Ovary (tissue), 9 donors: ENCODE data around the gene MRPL39. TPM values are rescaled to one million over a fixed set of nuclear protein-coding genes. Genes with fewer than 3 reads are reported as not detected.

Source experiments
- DNase-seq, 5 donors: peaks; one replicate each; pipeline ENCODE4 v3.0.0-alpha.2; 2019 to 2020
- H3K27ac ChIP-seq, 2 donors: fragments of 200-600 bp; one replicate each; pipeline versions ENCODE4 v1.5.1 to v1.8.0; 2019 to 2022
- H3K27me3 ChIP-seq: fragments of 200-600 bp; one replicate; pipeline ENCODE4 v1.8.0; 2022
- H3K36me3 ChIP-seq: fragments of 200-600 bp; sonication (generic); one replicate; pipeline ENCODE4 v1.5.1; 2019
- H3K4me1 ChIP-seq: one replicate; pipeline ENCODE4 v1.8.1; 2013; ENCODE audit warnings: mild to moderate bottlenecking, moderate library complexity; ENCODE audit not compliant: insufficient read depth
- H3K4me3 ChIP-seq: fragments of 200-600 bp; sonication (generic); one replicate; pipeline ENCODE4 v1.5.1; 2017
- H3K9me3 ChIP-seq, 2 donors: fragments of 200-600 bp in 1 of 2; sonication (generic) in 1 of 2; one replicate each; pipeline versions ENCODE4 v1.5.1 to v1.8.1; 2013 to 2019; ENCODE audit warnings: mild to moderate bottlenecking in 1 of 2, moderate library complexity in 1 of 2
- EP300 ChIP-seq: sonication (generic); formaldehyde crosslinking; IDR thresholded peaks from one replicate; pipeline ENCODE4 v1.6.1; 2017; ENCODE audit warnings: antibody characterized with exemption
- POLR2A ChIP-seq: fragments of 450-650 bp; IDR thresholded peaks from one replicate; pipeline ENCODE4 v1.6.1; 2017; ENCODE audit warnings: antibody characterized with exemption, mild to moderate bottlenecking, moderate library complexity
- WGBS, 3 donors: extraction: QIAGEN DNeasy Blood & Tissue Kit in 1 of 3; methylation state at CpG; one replicate each; pipeline versions ENCODE4 v1.1.5 to v1.1.7; 2013 to 2017; 5-methylcytosine and 5-hydroxymethylcytosine counted together
- intact Hi-C, 4 donors: fragments of 100-400 bp; cut with DNase I; formaldehyde crosslinking; loops; one replicate each; pipeline versions ENCODE4 v1.11.0 to v1.15.1; 2022 to 2023
- polyA plus RNA-seq, 2 donors: library from polyadenylated mRNA; stranded (reverse); fragments of 200-250 nt in 1 of 2; fragments of 350-450 nt in 1 of 2; fragmentation: Illumina TruSeq in 1 of 2; extraction: RNeasy Lipid Tissue Mini Kit (QIAGEN cat#74804) in 1 of 2; gene quantifications; one replicate each; pipeline ENCODE4 v1.2.3, GENCODE V29; 2013 to 2014
- total RNA-seq, 7 donors: library from RNA; depleted of rRNA in 2 of 7; stranded (reverse); fragments of >200 nt in 2 of 7; fragmentation: NEBNext Ultra II Directional in 3 of 7; extraction: Animal tissue kit (Norgen Biotek cat#: 25700) in 3 of 7; gene quantifications; one replicate each; pipeline versions ENCODE4 v1.1.0 to v1.2.4, GENCODE V29; 2016 to 2023
- TF ChIP-seq, protein P1 (sequence below), 3 donors: fragments of 450-650 bp in 2 of 3; fragments of 200-600 bp in 1 of 3; IDR thresholded peaks; one replicate each; pipeline versions ENCODE4 v1.5.1 to v1.8.0; 2016 to 2022; ENCODE audit warnings: antibody characterized with exemption in 3 of 3, mild to moderate bottlenecking in 1 of 3
- donor health status: DM: no; HTN: no; CAD: no; lungs with moderate emphysema.
- donor health status: DM: no; HTN: no; CAD: no.
- donor health status: Bipolar disorder and iron deficiency.
- donor health status: DM: yes; HTN: yes; CAD: no.
- donor health status: DM: no; HTN: no; CAD: no.
- donor health status: DM: yes; HTN: yes; CAD: no.

The MRPL39 gene
- total and polyA plus RNA-seq, 9 donors, result 15.3 to 26.3 (median 19.0) TPM

GRCh38 chr21:25584833-25585676 is 22.2 kb downstream of the MRPL39 start:
- no peaks in the 10 kb centered on the region for H3K4me1 ChIP-seq
- no peaks in the 10 kb centered on the region for H3K27me3 ChIP-seq
- no peak overlapping the region for H3K27ac ChIP-seq
- no peak overlapping the region for H3K4me3 ChIP-seq
- no peak for TF ChIP-seq POLR2A
- TF ChIP-seq, protein P1, sequence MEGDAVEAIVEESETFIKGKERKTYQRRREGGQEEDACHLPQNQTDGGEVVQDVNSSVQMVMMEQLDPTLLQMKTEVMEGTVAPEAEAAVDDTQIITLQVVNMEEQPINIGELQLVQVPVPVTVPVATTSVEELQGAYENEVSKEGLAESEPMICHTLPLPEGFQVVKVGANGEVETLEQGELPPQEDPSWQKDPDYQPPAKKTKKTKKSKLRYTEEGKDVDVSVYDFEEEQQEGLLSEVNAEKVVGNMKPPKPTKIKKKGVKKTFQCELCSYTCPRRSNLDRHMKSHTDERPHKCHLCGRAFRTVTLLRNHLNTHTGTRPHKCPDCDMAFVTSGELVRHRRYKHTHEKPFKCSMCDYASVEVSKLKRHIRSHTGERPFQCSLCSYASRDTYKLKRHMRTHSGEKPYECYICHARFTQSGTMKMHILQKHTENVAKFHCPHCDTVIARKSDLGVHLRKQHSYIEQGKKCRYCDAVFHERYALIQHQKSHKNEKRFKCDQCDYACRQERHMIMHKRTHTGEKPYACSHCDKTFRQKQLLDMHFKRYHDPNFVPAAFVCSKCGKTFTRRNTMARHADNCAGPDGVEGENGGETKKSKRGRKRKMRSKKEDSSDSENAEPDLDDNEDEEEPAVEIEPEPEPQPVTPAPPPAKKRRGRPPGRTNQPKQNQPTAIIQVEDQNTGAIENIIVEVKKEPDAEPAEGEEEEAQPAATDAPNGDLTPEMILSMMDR (IDR thresholded peaks at IDR 0.05), result no peak
- 75 to 84% (median 77%) methylated on average over 7 of the region's 7 CpGs for WGBS, 3 donors
- intact Hi-C loops, result no loop called here
- DNase-seq, result no peak
- H3K9me3 ChIP-seq, result no peaks in the 10 kb centered on the region
- no peaks in the 10 kb centered on the region for H3K36me3 ChIP-seq

DNA sequence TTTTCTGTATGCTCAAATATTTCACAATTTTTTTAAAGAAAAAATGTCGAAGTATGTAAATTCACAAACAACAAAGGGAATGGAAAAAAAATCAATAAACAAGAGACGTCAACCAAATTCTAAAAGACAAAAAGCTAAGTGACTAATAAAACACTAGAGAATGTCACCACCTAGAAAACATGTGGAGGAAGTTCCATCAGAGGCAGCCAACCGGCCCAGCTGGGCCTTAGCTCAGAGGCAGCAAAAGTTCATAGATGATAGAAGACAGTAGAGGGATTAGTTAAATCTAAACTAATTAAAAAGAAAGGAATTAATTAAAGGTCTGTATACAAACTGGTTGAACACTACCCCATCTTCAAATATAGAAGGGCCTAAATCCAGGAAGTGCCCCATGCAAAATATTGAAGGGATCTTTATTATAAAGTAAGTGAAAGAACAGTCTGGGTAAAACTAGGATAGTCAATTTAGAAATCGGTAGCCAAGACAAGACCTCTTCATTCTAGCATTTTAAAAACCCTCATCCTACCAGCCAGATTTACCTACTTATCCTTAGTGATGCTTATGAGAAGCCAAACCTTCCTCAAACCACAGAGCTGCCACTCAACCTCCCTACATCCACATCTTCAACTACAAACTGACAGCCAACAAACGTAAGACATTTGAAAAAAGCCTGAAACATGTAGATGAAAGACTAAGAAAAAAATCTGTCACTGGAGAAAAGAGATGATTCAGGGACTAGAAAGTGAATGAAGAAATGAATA is 23.7 kb downstream of the MRPL39 start:
- Histone ChIP-seq H3K4me3 (no peak overlapping the region), H3K4me1 (no peaks in the 10 kb centered on the region), H3K36me3 (no peaks in the 10 kb centered on the region), H3K9me3 (no peaks in the 10 kb centered on the region), H3K27me3 (no peaks in the 10 kb centered on the region), H3K27ac (no peak overlapping the region)
- 67 to 87% (median 79%) methylated on average over 5 of the region's 5 CpGs for WGBS, 3 donors
- DNase-seq, result no peak
- TF ChIP-seq, protein P1 (IDR thresholded peaks at IDR 0.05), result no peak
- no peak for TF ChIP-seq POLR2A
- intact Hi-C loops, result no loop called here

DNA sequence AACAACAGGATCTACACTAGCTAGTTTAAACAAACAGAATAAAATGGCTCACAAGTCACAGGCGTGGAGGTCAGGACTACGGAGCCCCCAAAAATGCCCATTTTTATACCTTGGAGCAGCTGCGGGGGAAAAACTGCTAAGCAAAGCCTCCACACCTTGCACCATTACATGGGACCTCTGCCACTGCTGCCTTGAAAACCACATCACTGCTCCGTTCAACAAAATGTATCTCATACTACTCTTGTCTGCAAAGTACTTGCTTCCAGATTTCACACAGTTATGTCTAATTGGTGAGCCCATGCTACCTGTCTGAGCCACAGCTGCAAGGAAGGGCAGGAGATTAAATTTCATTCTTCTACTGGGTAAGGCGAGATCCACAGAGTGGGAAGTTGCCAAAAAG is 24.4 kb downstream of the MRPL39 start:
- Histone ChIP-seq H3K27me3 (no peaks in the 10 kb centered on the region), H3K36me3 (no peaks in the 10 kb centered on the region), H3K4me1 (no peaks in the 10 kb centered on the region), H3K27ac (no peak overlapping the region), H3K4me3 (no peak overlapping the region), H3K9me3 (no peaks in the 10 kb centered on the region)
- intact Hi-C loops, result no loop called here
- TF ChIP-seq, protein P1 (IDR thresholded peaks at IDR 0.05), result no peak
- TF ChIP-seq EP300 (no peak), POLR2A (no peak)
- 95 to 99% (median 97%) methylated on average over 5 of the region's 5 CpGs for WGBS, 3 donors
- DNase-seq, result no peak

- Histone ChIP-seq H3K9me3 (no peaks in the 10 kb centered on the region), H3K4me3 (no peak overlapping the region), H3K4me1 (no peaks in the 10 kb centered on the region), H3K36me3 (no peaks in the 10 kb centered on the region), H3K27ac (no peak overlapping the region), H3K27me3 (no peaks in the 10 kb centered on the region)
- intact Hi-C loops, result no loop called here
- no peak for DNase-seq
- no peak for TF ChIP-seq EP300
- TF ChIP-seq, protein P1 (IDR thresholded peaks at IDR 0.05), result no peak
- no peak for TF ChIP-seq POLR2A
- WGBS, 3 donors, result 97 to 98% (median 97%) methylated on average over 3 of the region's 3 CpGs
Observed at GRCh38 chr21:25582164-25582790, 25.0 kb downstream of the MRPL39 start.
